Endothelial cell of umbilical vein (primary cell): ENCODE results near the gene BUD31. TPM values are rescaled to one million over a fixed set of nuclear protein-coding genes. Genes with fewer than 3 reads are reported as not detected.

ENCODE experiments used
- BruUV-seq: library from RNA; stranded (reverse); fragments of 400-500 nt; replicated peaks from 2 replicates; lab custom pipeline; 2021; lab: Mats Ljungman, UMichigan
- CTCF ChIA-PET: fragments of 300-600, 350-600 bp; sonication (Branson Sonifier 250); formaldehyde crosslinking; loops from one replicate; lab custom pipeline; 2021; ENCODE audit warnings: antibody characterized with exemption, inconsistent platforms; lab: Charles Lee
- POLR2A ChIA-PET: fragments of 300-600, 350-600 bp; sonication (Branson Sonifier 250); formaldehyde crosslinking; loops from one replicate; lab custom pipeline; 2021; ENCODE audit warnings: antibody characterized with exemption, inconsistent platforms; lab: Charles Lee
- DNase-seq: peaks from one replicate; pipeline ENCODE4 v3.0.0-alpha.2; 2011; ENCODE audit warnings: low read depth, low spot score
- FAIRE-seq: peaks from 2 replicates; lab custom pipeline; 2011; peaks lifted over from hg19 to GRCh38; lab: Jason Lieb, UNC
- H2AFZ ChIP-seq: 2 replicates; pipeline ENCODE4 v1.6.0; 2012; ENCODE audit warnings: low read depth, low read length, control low read depth, inconsistent platforms
- H3K27ac ChIP-seq: 2 replicates; pipeline ENCODE4 v1.5.1; 2011; ENCODE audit warnings: low read depth, mild to moderate bottlenecking, control low read depth, low read length, moderate library complexity; ENCODE audit not compliant: insufficient read depth
- H3K27me3 ChIP-seq, 2 experiments: 2 replicates each; pipeline versions ENCODE4 v1.6.0 to v1.6.1; 2011; ENCODE audit warnings: low read length in 2 of 2, mixed read lengths in 1 of 2; ENCODE audit not compliant: control insufficient read depth in 2 of 2, insufficient read depth in 2 of 2
- H3K36me3 ChIP-seq, 2 experiments: 2 replicates in 1 of 2; 3 replicates in 1 of 2; pipeline ENCODE4 v1.5.1; 2011; ENCODE audit warnings: low read length in 2 of 2, mild to moderate bottlenecking in 1 of 2, moderate library complexity in 1 of 2; ENCODE audit not compliant: control insufficient read depth in 2 of 2, insufficient read depth in 2 of 2; ENCODE audit errors: extremely low read depth in 1 of 2
- H3K4me1 ChIP-seq: 3 replicates; pipeline ENCODE4 v1.5.1; 2011; ENCODE audit warnings: mild to moderate bottlenecking, low read length; ENCODE audit not compliant: control insufficient read depth, insufficient read depth; ENCODE audit errors: extremely low read depth
- H3K4me2 ChIP-seq: 2 replicates; pipeline ENCODE4 v1.6.1; 2011; ENCODE audit warnings: low read length, control low read depth, mixed read lengths; ENCODE audit not compliant: insufficient read depth
- H3K4me3 ChIP-seq, 3 experiments: fragments of 200-600 bp in 1 of 3; sonication (generic), shearing (Covaris generic) in 1 of 3; replicated peaks in 1 of 3; 2 replicates each; pipeline ENCODE4 v1.5.1; 2011 to 2016; ENCODE audit warnings: control low read depth in 3 of 3, low read length in 3 of 3, mild to moderate bottlenecking in 2 of 3, inconsistent platforms in 1 of 3, low read depth in 1 of 3, moderate library complexity in 1 of 3; ENCODE audit not compliant: insufficient read depth in 1 of 3
- H3K79me2 ChIP-seq: 2 replicates; pipeline ENCODE4 v1.6.0; 2012; ENCODE audit warnings: low read length, inconsistent platforms; ENCODE audit not compliant: control insufficient read depth, insufficient read depth
- H3K9ac ChIP-seq: replicated peaks from 2 replicates; pipeline ENCODE3; 2011; ENCODE audit warnings: low read length, control low read depth; ENCODE audit not compliant: insufficient read depth; ENCODE audit errors: extremely low read depth
- H3K9me1 ChIP-seq: replicated peaks from 3 replicates; pipeline ENCODE4 v1.6.0; 2011; ENCODE audit warnings: mild to moderate bottlenecking, low read length; ENCODE audit not compliant: control insufficient read depth, insufficient read depth; ENCODE audit errors: extremely low read depth
- H3K9me3 ChIP-seq: replicated peaks from 2 replicates; pipeline ENCODE4 v1.5.1; 2012; ENCODE audit warnings: low read length, inconsistent platforms; ENCODE audit not compliant: control insufficient read depth, insufficient read depth
- H4K20me1 ChIP-seq: replicated peaks from 2 replicates; pipeline ENCODE3; 2011; ENCODE audit warnings: mild to moderate bottlenecking, low read length; ENCODE audit not compliant: control insufficient read depth, insufficient read depth; ENCODE audit errors: extremely low read depth
- EZH2 ChIP-seq: IDR thresholded peaks from 2 replicates; pipeline ENCODE4 v1.6.1; 2012; ENCODE audit warnings: borderline replicate concordance, low read depth, mild to moderate bottlenecking, moderate library complexity, low read length, inconsistent platforms; ENCODE audit not compliant: severe bottlenecking
- FOS ChIP-seq: IDR thresholded peaks from 2 replicates; pipeline ENCODE4 v1.6.1; 2011; ENCODE audit warnings: mild to moderate bottlenecking, low read length, moderate library complexity, borderline replicate concordance; ENCODE audit not compliant: insufficient read depth
- GATA2 ChIP-seq: IDR thresholded peaks from 2 replicates; pipeline ENCODE4 v1.7.0; 2011; ENCODE audit warnings: low read depth, mild to moderate bottlenecking, moderate library complexity, mixed read lengths, low read length; ENCODE audit not compliant: insufficient read length, insufficient read depth
- JUN ChIP-seq: IDR thresholded peaks from 2 replicates; pipeline ENCODE4 v1.6.1; 2011; ENCODE audit warnings: borderline replicate concordance, low read depth; ENCODE audit not compliant: insufficient read length, insufficient read depth
- MYC ChIP-seq: IDR thresholded peaks from one replicate; pipeline ENCODE4 v1.6.1; 2011; ENCODE audit warnings: mild to moderate bottlenecking, low read depth, low read length
- POLR2A ChIP-seq: IDR thresholded peaks from 2 replicates; pipeline ENCODE4 v1.6.1; 2012; ENCODE audit warnings: low read depth, mild to moderate bottlenecking, control low read depth, low read length
- POLR2AphosphoS5 ChIP-seq: IDR thresholded peaks from 2 replicates; pipeline ENCODE4 v1.6.1; 2012; ENCODE audit warnings: low read depth, mild to moderate bottlenecking, control low read depth, low read length, moderate library complexity; ENCODE audit not compliant: insufficient read depth
- dilution Hi-C: fragments of 300-500 bp; cut with MboI; formaldehyde crosslinking; loops from one replicate; pipeline ENCODE4 v1.15.0; 2019; ENCODE audit warnings: low sequenced_read_pairs; ENCODE audit not compliant: extremely low pct_ligation_motif_present
- intact Hi-C: fragments of 100-400 bp; cut with micrococcal nuclease; formaldehyde crosslinking; loops from one replicate; pipeline ENCODE4 v1.10.0; 2022
- polyA plus RNA-seq, 4 experiments: library from polyadenylated mRNA; depleted of rRNA in 3 of 4; stranded (reverse) in 3 of 4; unstranded in 1 of 4; fragments of >200 nt; gene quantifications; 2 replicates each; pipeline versions ENCODE4 v1.2.1 to v1.2.3, GENCODE V29; 2011 to 2012; ENCODE audit warnings: missing spikeins in 1 of 4
- total RNA-seq: library from RNA; stranded (reverse); gene quantifications from 2 replicates; pipeline ENCODE4 v1.2.3, GENCODE V29; 2021
- TF ChIP-seq, protein P1 (sequence below), 2 donors: IDR thresholded peaks; 1 replicate in 1 of 2; 2 replicates in 1 of 2; pipeline ENCODE4 v1.5.1; 2011; ENCODE audit warnings: low read length in 2 of 2, mild to moderate bottlenecking in 2 of 2, moderate library complexity in 2 of 2, control low read depth in 1 of 2, inconsistent platforms in 1 of 2, low read depth in 1 of 2; ENCODE audit not compliant: insufficient read depth in 1 of 2; ENCODE audit errors: extremely low read depth in 1 of 2

BUD31 gene
- total and polyA plus RNA-seq, 2 donors (not counting 3 experiments of a cell fraction or from before 2014, with no cell fraction given), result 67.8 to 122 TPM

DNA sequence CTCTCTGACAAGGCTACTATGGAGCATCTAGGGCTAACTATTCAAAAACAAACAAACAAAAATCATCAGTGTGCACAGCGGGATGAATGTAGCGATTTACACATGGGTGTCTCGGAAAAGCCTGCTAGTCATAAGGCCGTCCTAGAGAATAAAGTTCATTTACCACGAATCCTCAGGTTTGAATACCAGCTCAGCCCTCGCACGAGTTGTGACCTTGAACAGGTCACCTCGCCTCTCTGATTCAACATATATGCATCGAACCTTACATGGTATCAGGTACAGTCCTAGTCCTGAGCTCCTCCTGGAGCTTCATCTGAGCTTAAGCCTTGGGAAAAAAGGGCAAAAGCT is 56.6 kb downstream of the BUD31 start:
- H3K36me3 ChIP-seq, result peaks cover 3 to 6% of the 10 kb centered on the region in 2 experiments
- H3K9me1 ChIP-seq, result no peaks in the 10 kb centered on the region
- H3K4me3 ChIP-seq, result peak overlapping the region; percentile 32 to 91 (median 64)
- DNase-seq (no peak), FAIRE-seq (peak; percentile 12)
- dilution Hi-C loops, result no loop called here
- peak overlapping the region; percentile 87 for H3K9ac ChIP-seq
- peak overlapping the region; percentile 96 for H3K4me2 ChIP-seq
- peak overlapping the region; percentile 64 for H3K27ac ChIP-seq
- no peaks in the 10 kb centered on the region for H3K27me3 ChIP-seq
- TF ChIP-seq, protein P1, sequence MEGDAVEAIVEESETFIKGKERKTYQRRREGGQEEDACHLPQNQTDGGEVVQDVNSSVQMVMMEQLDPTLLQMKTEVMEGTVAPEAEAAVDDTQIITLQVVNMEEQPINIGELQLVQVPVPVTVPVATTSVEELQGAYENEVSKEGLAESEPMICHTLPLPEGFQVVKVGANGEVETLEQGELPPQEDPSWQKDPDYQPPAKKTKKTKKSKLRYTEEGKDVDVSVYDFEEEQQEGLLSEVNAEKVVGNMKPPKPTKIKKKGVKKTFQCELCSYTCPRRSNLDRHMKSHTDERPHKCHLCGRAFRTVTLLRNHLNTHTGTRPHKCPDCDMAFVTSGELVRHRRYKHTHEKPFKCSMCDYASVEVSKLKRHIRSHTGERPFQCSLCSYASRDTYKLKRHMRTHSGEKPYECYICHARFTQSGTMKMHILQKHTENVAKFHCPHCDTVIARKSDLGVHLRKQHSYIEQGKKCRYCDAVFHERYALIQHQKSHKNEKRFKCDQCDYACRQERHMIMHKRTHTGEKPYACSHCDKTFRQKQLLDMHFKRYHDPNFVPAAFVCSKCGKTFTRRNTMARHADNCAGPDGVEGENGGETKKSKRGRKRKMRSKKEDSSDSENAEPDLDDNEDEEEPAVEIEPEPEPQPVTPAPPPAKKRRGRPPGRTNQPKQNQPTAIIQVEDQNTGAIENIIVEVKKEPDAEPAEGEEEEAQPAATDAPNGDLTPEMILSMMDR (IDR thresholded peaks at IDR 0.05; ENCODE audit: extremely low read depth in 1 of 2, insufficient read depth in 1 of 2, low read depth in 1 of 2, low read length in 2 of 2), result no peak
- no peak for TF ChIP-seq JUN
- TF ChIP-seq FOS, result no peak
- TF ChIP-seq MYC, result no peak
- TF ChIP-seq POLR2A, result no peak
- peaks cover 50% of the 10 kb centered on the region for H3K79me2 ChIP-seq
- no peaks in the 10 kb centered on the region for H3K9me3 ChIP-seq
- H4K20me1 ChIP-seq, result no peaks in the 10 kb centered on the region
- intact Hi-C loops, result no loop called here
- POLR2A ChIA-PET, result interaction anchor here (0.5 kb wide), 1 partner anchor 19 kb away, joined by 6 read pairs; no protein-coding TSS in a partner anchor
- no peak overlapping the region for H2AFZ ChIP-seq
- CTCF ChIA-PET, result no interaction called here
- peaks cover 9% of the 10 kb centered on the region for H3K4me1 ChIP-seq
- TSS peak; percentile 55 for BruUV-seq

DNA sequence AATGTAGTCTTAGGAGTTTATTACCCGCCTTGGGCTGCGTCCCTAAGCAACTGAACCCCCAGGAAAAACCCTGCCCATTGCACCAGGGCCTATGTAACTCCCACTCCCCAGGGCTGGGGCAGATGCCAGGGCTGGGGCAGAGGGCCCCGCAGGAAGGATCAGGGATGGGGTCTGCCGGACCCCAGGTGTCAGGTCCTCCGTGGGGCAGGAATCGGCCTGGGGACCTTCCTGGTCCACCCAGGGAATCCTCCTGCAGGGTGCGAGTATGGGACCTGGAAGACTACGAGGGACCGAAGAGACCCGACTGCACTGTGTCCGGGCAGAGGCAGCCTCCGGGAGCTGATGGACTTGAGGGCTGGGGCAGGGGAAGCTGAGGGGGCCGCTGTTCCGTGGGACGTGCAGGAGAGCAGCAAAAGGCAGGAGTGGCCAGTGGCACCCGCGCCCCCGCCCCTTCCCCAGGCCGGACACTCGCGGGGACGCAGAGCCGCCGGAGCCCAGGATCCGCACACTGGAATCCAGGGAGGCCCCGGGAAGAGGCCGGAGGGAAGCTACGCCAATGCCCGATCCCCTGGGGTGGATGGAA is 59.7 kb downstream of the BUD31 start:
- DNase-seq (no peak), FAIRE-seq (no peak)
- H3K4me3 ChIP-seq, result no peak overlapping the region
- dilution Hi-C loops (no loop called here), intact Hi-C loops (no loop called here)
- H3K9ac ChIP-seq, result no peak overlapping the region
- H3K79me2 ChIP-seq, result peaks cover 30% of the 10 kb centered on the region
- TF ChIP-seq, protein P1 (IDR thresholded peaks at IDR 0.05; ENCODE audit: extremely low read depth in 1 of 2, insufficient read depth in 1 of 2, low read depth in 1 of 2, low read length in 2 of 2), result no peak
- TF ChIP-seq POLR2AphosphoS5, result no peak
- TF ChIP-seq MYC, result no peak
- no peak for TF ChIP-seq EZH2
- no peak for TF ChIP-seq GATA2
- H3K27me3 ChIP-seq, result no peaks in the 10 kb centered on the region
- no TSS peak for BruUV-seq
- no peaks in the 10 kb centered on the region for H3K9me1 ChIP-seq
- H3K4me1 ChIP-seq, result peaks cover 9% of the 10 kb centered on the region
- H3K36me3 ChIP-seq, result peaks cover 0 to 2% of the 10 kb centered on the region in 2 experiments
- no peak overlapping the region for H3K27ac ChIP-seq
- no peak overlapping the region for H3K4me2 ChIP-seq
- no peak overlapping the region for H2AFZ ChIP-seq
- no peaks in the 10 kb centered on the region for H4K20me1 ChIP-seq
- POLR2A ChIA-PET, result no interaction called here
- H3K9me3 ChIP-seq, result no peaks in the 10 kb centered on the region
- CTCF ChIA-PET, result no interaction called here
